Trophoblast cell (in vitro differentiated cells and primary cell): ENCODE results near the gene GALNT9.

ENCODE experiments used
- DNase-seq, 2 donors: peaks; one replicate each; pipeline ENCODE4 v3.0.0-alpha.2; 2016
- H2AFZ ChIP-seq: 2 replicates; pipeline ENCODE4 v1.6.1; 2013; ENCODE audit warnings: low read length, moderate library complexity, mild to moderate bottlenecking; ENCODE audit not compliant: insufficient read depth, poor library complexity
- H2AK5ac ChIP-seq: 2 replicates; pipeline ENCODE4 v1.6.1; 2013; ENCODE audit warnings: mild to moderate bottlenecking, low read length
- H2BK120ac ChIP-seq: 2 replicates; pipeline ENCODE4 v1.6.1; 2013; ENCODE audit warnings: low read length, mild to moderate bottlenecking, moderate library complexity; ENCODE audit not compliant: insufficient read depth, poor library complexity
- H2BK12ac ChIP-seq: 2 replicates; pipeline ENCODE4 v1.6.1; 2013; ENCODE audit warnings: mild to moderate bottlenecking, low read length, moderate library complexity
- H2BK5ac ChIP-seq: 2 replicates; pipeline ENCODE4 v1.6.1; 2013; ENCODE audit warnings: low read length, low read depth, moderate library complexity, mild to moderate bottlenecking; ENCODE audit not compliant: poor library complexity
- H3K14ac ChIP-seq: 2 replicates; pipeline ENCODE4 v1.6.1; 2013; ENCODE audit warnings: mild to moderate bottlenecking, low read length
- H3K18ac ChIP-seq: 2 replicates; pipeline ENCODE4 v1.6.1; 2013; ENCODE audit warnings: mild to moderate bottlenecking, low read length
- H3K23ac ChIP-seq: 2 replicates; pipeline ENCODE4 v1.6.1; 2013; ENCODE audit warnings: low read length
- H3K27ac ChIP-seq: 2 replicates; pipeline ENCODE4 v1.5.1; 2013; ENCODE audit warnings: low read depth, mild to moderate bottlenecking, inconsistent platforms, low read length, moderate library complexity
- H3K27me3 ChIP-seq: 2 replicates; pipeline ENCODE4 v1.6.1; 2013; ENCODE audit warnings: inconsistent platforms, mild to moderate bottlenecking, low read length, moderate library complexity; ENCODE audit not compliant: insufficient read depth
- H3K36me3 ChIP-seq, 2 experiments: 1 replicate in 1 of 2; 2 replicates in 1 of 2; pipeline ENCODE4 v1.6.1; 2013; ENCODE audit warnings: low read length in 2 of 2, mild to moderate bottlenecking in 2 of 2, moderate library complexity in 1 of 2; ENCODE audit not compliant: insufficient read depth in 2 of 2, control insufficient read depth in 1 of 2
- H3K4ac ChIP-seq: 2 replicates; pipeline ENCODE4 v1.6.1; 2013; ENCODE audit warnings: low read depth, mild to moderate bottlenecking, low read length, moderate library complexity
- H3K4me1 ChIP-seq, 2 experiments: 1 replicate in 1 of 2; 2 replicates in 1 of 2; pipeline ENCODE4 v1.6.1; 2013; ENCODE audit warnings: low read length in 2 of 2, mild to moderate bottlenecking in 2 of 2, moderate library complexity in 1 of 2; ENCODE audit not compliant: insufficient read depth in 2 of 2, control insufficient read depth in 1 of 2
- H3K4me2 ChIP-seq: 2 replicates; pipeline ENCODE4 v1.6.1; 2013; ENCODE audit warnings: inconsistent platforms, mild to moderate bottlenecking, low read length, moderate library complexity
- H3K4me3 ChIP-seq: 2 replicates; pipeline ENCODE4 v1.5.1; 2013; ENCODE audit warnings: mild to moderate bottlenecking, low read depth, low read length, inconsistent platforms
- H3K79me1 ChIP-seq: one replicate; pipeline ENCODE4 v1.6.1; 2013; ENCODE audit warnings: low read length
- H3K79me2 ChIP-seq: 2 replicates; pipeline ENCODE4 v1.6.1; 2013; ENCODE audit warnings: low read length, mild to moderate bottlenecking; ENCODE audit not compliant: control insufficient read depth, insufficient read depth, poor library complexity
- H3K9ac ChIP-seq: 2 replicates; pipeline ENCODE4 v1.6.1; 2013; ENCODE audit warnings: mild to moderate bottlenecking, low read length
- H3K9me3 ChIP-seq: 2 replicates; pipeline ENCODE4 v1.6.1; 2013; ENCODE audit warnings: low read depth, mild to moderate bottlenecking, control low read depth, inconsistent platforms, low read length; ENCODE audit not compliant: insufficient read depth
- H4K12ac ChIP-seq: 2 replicates; pipeline ENCODE4 v1.6.1; 2013; ENCODE audit warnings: low read depth, mild to moderate bottlenecking, low read length, moderate library complexity
- H4K8ac ChIP-seq: 2 replicates; pipeline ENCODE4 v1.6.1; 2013; ENCODE audit warnings: low read depth, mild to moderate bottlenecking, low read length, moderate library complexity
- H4K91ac ChIP-seq: one replicate; pipeline ENCODE4 v1.6.1; 2013; ENCODE audit warnings: low read depth, mild to moderate bottlenecking, low read length, moderate library complexity
- WGBS: extraction: QIAGEN DNeasy Blood & Tissue Kit; methylation state at CpG from one replicate; pipeline ENCODE4 v1.1.7; 2013; ENCODE audit warnings: missing lambda C conversion rate; ENCODE audit not compliant: insufficient read length, insufficient coverage; ENCODE audit errors: extremely low coverage; 5-methylcytosine and 5-hydroxymethylcytosine counted together

GALNT9 gene

DNA sequence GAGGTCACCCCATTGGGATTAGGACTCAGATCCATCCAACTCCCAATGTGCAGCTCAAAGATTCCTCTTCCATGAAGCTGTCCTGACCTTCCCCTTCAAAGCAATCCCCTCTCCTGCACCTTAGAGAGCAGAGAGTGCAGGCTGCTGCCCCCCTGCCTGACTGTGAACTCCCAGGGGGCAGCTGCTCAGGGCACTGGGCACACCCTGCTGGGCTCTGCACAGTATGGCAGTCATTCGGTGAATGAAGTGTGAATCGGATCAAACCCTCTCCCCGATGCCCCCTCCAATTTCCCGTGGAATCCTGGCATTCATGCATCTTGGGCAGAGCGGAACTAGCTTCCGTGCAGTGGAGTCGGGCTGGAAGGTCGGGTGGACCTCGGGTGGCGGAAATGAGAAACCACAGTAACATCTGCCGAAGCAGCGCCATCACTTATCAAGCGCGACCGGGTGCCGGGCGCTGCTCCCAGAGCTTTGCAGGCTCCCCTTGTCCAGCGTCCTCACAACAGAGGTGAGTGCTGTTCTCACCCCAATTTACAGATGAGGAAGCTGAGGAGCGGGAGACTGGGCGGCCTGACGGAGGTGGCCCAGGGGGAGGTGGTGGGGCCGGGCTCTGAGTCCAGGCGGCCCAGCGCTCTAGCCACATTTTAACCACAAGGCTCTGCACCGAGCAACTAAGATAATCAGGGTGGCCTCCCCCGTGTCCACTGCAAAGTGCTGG, 14.7 kb downstream of the GALNT9 start:
- Histone ChIP-seq H3K27ac (no peak overlapping the region), H3K4me3 (no peak overlapping the region), H4K8ac (no peak overlapping the region), H3K9me3 (peaks cover 20% of the 10 kb centered on the region), H4K12ac (no peak overlapping the region), H2BK5ac (no peak overlapping the region), H3K79me1 (no peaks in the 10 kb centered on the region), H2BK120ac (no peak overlapping the region), H2AFZ (no peak overlapping the region), H3K36me3 (no peaks in the 10 kb centered on the region), H3K27me3 (no peaks in the 10 kb centered on the region), H2BK12ac (no peak overlapping the region), H2AK5ac (no peak overlapping the region), H3K9ac (no peak overlapping the region), H3K4me2 (no peak overlapping the region), H3K4ac (no peak overlapping the region), H3K79me2 (no peaks in the 10 kb centered on the region), H3K23ac (no peak overlapping the region), H3K4me1 (no peaks in the 10 kb centered on the region), H4K91ac (no peak overlapping the region), H3K18ac (no peak overlapping the region), H3K14ac (no peak overlapping the region)
- no peak for DNase-seq
- no CpG with 5 or more reads among the region's 26 CpGs for WGBS

DNA sequence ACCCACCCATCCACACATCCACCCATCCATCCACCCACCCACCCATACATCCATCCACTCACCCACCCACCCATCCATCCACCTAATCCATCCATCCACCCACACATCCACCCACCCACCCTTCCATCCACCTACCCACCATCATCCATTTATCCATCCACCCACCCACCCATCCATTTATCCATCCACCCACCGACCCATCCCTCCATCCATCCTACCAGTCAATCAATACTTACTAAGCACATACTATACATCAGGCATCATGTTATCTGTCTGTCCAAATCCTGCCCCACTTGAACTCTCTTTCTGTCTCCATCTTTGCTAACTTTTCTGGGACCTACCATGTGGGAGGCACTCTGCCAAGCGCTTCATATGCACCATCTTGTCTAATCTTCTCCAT, 15.4 kb downstream of the GALNT9 start:
- Histone ChIP-seq H3K4me1 (no peaks in the 10 kb centered on the region), H3K14ac (no peak overlapping the region), H3K4me3 (no peak overlapping the region), H3K79me2 (no peaks in the 10 kb centered on the region), H3K4me2 (no peak overlapping the region), H3K9me3 (peaks cover 20% of the 10 kb centered on the region), H2BK120ac (no peak overlapping the region), H4K12ac (no peak overlapping the region), H3K23ac (no peak overlapping the region), H4K8ac (no peak overlapping the region), H2BK5ac (no peak overlapping the region), H3K18ac (no peak overlapping the region), H3K36me3 (no peaks in the 10 kb centered on the region), H2AFZ (no peak overlapping the region), H3K27me3 (no peaks in the 10 kb centered on the region), H4K91ac (no peak overlapping the region), H3K79me1 (no peaks in the 10 kb centered on the region), H2AK5ac (no peak overlapping the region), H3K27ac (no peak overlapping the region), H2BK12ac (no peak overlapping the region), H3K4ac (no peak overlapping the region), H3K9ac (no peak overlapping the region)
- no peak for DNase-seq
- 100% methylated on average over 1 of the region's 2 CpGs for WGBS

DNA sequence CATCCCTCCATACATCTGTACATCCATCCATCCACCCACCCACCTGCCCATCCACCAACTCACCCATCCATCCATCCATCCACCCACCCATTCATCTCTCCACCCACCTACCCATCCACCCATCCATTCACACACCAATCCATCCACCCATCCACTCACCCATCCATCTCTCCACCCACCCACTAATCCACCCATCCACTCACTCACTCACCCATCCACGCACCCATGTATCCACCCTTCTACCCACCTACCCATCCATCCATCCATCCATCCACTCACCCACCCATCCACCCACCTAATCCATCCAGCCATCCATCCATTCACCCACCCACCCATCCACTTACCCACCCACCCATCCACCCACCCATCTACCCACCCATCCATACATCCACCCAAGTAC, 16.2 kb downstream of the GALNT9 start:
- Histone ChIP-seq H3K36me3 (no peaks in the 10 kb centered on the region), H3K9me3 (peaks cover 20% of the 10 kb centered on the region), H3K4me1 (no peaks in the 10 kb centered on the region), H3K4me2 (no peak overlapping the region), H3K79me1 (no peaks in the 10 kb centered on the region), H2BK120ac (no peak overlapping the region), H3K27ac (no peak overlapping the region), H3K14ac (no peak overlapping the region), H3K9ac (no peak overlapping the region), H4K91ac (no peak overlapping the region), H3K4me3 (no peak overlapping the region), H3K79me2 (no peaks in the 10 kb centered on the region), H4K8ac (no peak overlapping the region), H3K23ac (no peak overlapping the region), H3K27me3 (no peaks in the 10 kb centered on the region), H4K12ac (no peak overlapping the region), H2AFZ (no peak overlapping the region), H2AK5ac (no peak overlapping the region), H2BK5ac (no peak overlapping the region), H2BK12ac (no peak overlapping the region), H3K18ac (no peak overlapping the region), H3K4ac (no peak overlapping the region)
- no peak for DNase-seq
- no CpG with 5 or more reads among the region's 1 CpG for WGBS

DNA sequence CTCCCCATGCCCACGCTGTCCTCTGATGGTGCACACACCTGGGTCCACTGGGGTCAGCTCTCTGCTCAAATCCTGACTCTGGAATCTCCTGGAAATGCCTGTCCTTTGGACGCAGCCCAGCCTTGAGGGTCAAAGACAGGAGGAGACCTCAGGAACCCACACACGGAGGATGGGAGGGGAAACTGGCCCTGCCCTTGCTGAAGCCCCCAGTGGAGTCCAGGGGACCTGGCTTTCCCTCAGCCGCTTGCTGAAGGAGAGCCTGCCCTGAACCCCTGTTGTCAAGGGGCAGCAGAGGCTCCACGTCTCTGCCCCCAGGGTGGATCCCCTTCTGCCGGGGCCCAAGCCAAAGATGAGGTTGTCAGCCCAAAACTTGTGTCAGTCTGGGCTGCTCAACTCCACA, 16.9 kb downstream of the GALNT9 start:
- Histone ChIP-seq H3K4ac (no peak overlapping the region), H2AFZ (no peak overlapping the region), H3K27ac (no peak overlapping the region), H3K79me2 (no peaks in the 10 kb centered on the region), H3K23ac (no peak overlapping the region), H2BK120ac (no peak overlapping the region), H3K79me1 (no peaks in the 10 kb centered on the region), H3K9ac (no peak overlapping the region), H3K27me3 (no peaks in the 10 kb centered on the region), H3K14ac (no peak overlapping the region), H3K18ac (no peak overlapping the region), H2AK5ac (no peak overlapping the region), H3K36me3 (no peaks in the 10 kb centered on the region), H3K4me3 (no peak overlapping the region), H4K8ac (no peak overlapping the region), H4K91ac (no peak overlapping the region), H3K4me2 (no peak overlapping the region), H4K12ac (no peak overlapping the region), H2BK5ac (no peak overlapping the region), H2BK12ac (no peak overlapping the region), H3K9me3 (peaks cover 20% of the 10 kb centered on the region), H3K4me1 (no peaks in the 10 kb centered on the region)
- DNase-seq: no peak
- no CpG with 5 or more reads among the region's 6 CpGs for WGBS
